Endothelial cell of umbilical vein (primary cell): ENCODE measurements around the gene TOPAZ1.

Source experiments
- EZH2 ChIP-seq: IDR thresholded peaks from 2 replicates; pipeline ENCODE4 v1.6.1; 2012; ENCODE audit warnings: borderline replicate concordance, low read depth, mild to moderate bottlenecking, moderate library complexity, low read length, inconsistent platforms; ENCODE audit not compliant: severe bottlenecking
- FOS ChIP-seq: IDR thresholded peaks from 2 replicates; pipeline ENCODE4 v1.6.1; 2011; ENCODE audit warnings: mild to moderate bottlenecking, low read length, moderate library complexity, borderline replicate concordance; ENCODE audit not compliant: insufficient read depth
- MYC ChIP-seq: IDR thresholded peaks from one replicate; pipeline ENCODE4 v1.6.1; 2011; ENCODE audit warnings: mild to moderate bottlenecking, low read depth, low read length
- POLR2A ChIP-seq: IDR thresholded peaks from 2 replicates; pipeline ENCODE4 v1.6.1; 2012; ENCODE audit warnings: low read depth, mild to moderate bottlenecking, control low read depth, low read length
- POLR2AphosphoS5 ChIP-seq: IDR thresholded peaks from 2 replicates; pipeline ENCODE4 v1.6.1; 2012; ENCODE audit warnings: low read depth, mild to moderate bottlenecking, control low read depth, low read length, moderate library complexity; ENCODE audit not compliant: insufficient read depth
- TF ChIP-seq, protein P1 (sequence below), 2 donors: IDR thresholded peaks; 1 replicate in 1 of 2; 2 replicates in 1 of 2; pipeline ENCODE4 v1.5.1; 2011; ENCODE audit warnings: low read length in 2 of 2, mild to moderate bottlenecking in 2 of 2, moderate library complexity in 2 of 2, control low read depth in 1 of 2, inconsistent platforms in 1 of 2, low read depth in 1 of 2; ENCODE audit not compliant: insufficient read depth in 1 of 2; ENCODE audit errors: extremely low read depth in 1 of 2
- TF ChIP-seq, protein P2 (sequence below): IDR thresholded peaks from 2 replicates; pipeline ENCODE4 v1.6.1; 2011; ENCODE audit not compliant: insufficient read depth, insufficient read length

DNA sequence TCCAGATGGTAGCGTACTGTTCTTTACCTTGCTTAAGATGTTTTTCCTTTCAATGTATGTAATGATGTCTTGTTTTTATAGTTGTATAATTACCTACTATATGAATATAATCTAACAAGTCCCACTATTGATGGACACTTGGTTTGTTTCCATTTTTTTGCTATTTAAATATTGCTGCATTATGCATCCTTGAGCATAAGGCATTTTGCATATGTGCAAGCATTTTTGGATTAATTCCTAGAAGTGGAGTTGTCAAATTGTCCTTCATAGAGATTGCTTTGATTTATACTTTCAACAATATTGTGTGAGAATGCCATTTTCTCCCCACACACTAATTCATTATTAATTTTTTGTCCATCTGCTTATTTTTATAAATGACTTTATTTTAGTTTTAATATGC lies 17.7 kb downstream of the TOPAZ1 start:
- TF ChIP-seq, protein P1, sequence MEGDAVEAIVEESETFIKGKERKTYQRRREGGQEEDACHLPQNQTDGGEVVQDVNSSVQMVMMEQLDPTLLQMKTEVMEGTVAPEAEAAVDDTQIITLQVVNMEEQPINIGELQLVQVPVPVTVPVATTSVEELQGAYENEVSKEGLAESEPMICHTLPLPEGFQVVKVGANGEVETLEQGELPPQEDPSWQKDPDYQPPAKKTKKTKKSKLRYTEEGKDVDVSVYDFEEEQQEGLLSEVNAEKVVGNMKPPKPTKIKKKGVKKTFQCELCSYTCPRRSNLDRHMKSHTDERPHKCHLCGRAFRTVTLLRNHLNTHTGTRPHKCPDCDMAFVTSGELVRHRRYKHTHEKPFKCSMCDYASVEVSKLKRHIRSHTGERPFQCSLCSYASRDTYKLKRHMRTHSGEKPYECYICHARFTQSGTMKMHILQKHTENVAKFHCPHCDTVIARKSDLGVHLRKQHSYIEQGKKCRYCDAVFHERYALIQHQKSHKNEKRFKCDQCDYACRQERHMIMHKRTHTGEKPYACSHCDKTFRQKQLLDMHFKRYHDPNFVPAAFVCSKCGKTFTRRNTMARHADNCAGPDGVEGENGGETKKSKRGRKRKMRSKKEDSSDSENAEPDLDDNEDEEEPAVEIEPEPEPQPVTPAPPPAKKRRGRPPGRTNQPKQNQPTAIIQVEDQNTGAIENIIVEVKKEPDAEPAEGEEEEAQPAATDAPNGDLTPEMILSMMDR (IDR thresholded peaks at IDR 0.05; ENCODE audit: extremely low read depth in 1 of 2, insufficient read depth in 1 of 2, low read depth in 1 of 2, low read length in 2 of 2), result no peak
- TF ChIP-seq POLR2AphosphoS5, result no peak
- TF ChIP-seq MYC, result no peak
- no peak for TF ChIP-seq POLR2A
- no peak for TF ChIP-seq EZH2
- TF ChIP-seq FOS, result no peak
- TF ChIP-seq, protein P2, sequence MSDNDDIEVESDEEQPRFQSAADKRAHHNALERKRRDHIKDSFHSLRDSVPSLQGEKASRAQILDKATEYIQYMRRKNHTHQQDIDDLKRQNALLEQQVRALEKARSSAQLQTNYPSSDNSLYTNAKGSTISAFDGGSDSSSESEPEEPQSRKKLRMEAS, result no peak
